GM12872 (cell line): ENCODE results near the gene URI1.

ENCODE experiments used
- CTCF ChIP-seq: IDR thresholded peaks from 3 replicates; pipeline ENCODE4 v1.5.1; 2011; ENCODE audit warnings: low read depth, mild to moderate bottlenecking, low read length, moderate library complexity; ENCODE audit not compliant: insufficient read depth

URI1 gene

GRCh38 chr19:30014770-30015169, 72.7 kb downstream of the URI1 start:
- no peak for TF ChIP-seq CTCF

- no peak for TF ChIP-seq CTCF
These were observed 75.1 kb downstream of the URI1 start for GRCh38 chr19:30017172-30017571.

- TF ChIP-seq CTCF = no peak
These were observed 78.2 kb downstream of the URI1 start for GRCh38 chr19:30020189-30020588.

- TF ChIP-seq CTCF = no peak
These were observed 80.6 kb downstream of the URI1 start for GRCh38 chr19:30022659-30023058.

- TF ChIP-seq CTCF = no peak
These were observed 81.3 kb downstream of the URI1 start for GRCh38 chr19:30023330-30023729.

- no peak for TF ChIP-seq CTCF
These were observed 82.1 kb downstream of the URI1 start for GRCh38 chr19:30024091-30024490.

- no peak for TF ChIP-seq CTCF
These were observed 84.9 kb downstream of the URI1 start for GRCh38 chr19:30026933-30027332.

- TF ChIP-seq CTCF = no peak
These were observed 86.3 kb downstream of the URI1 start for GRCh38 chr19:30028118-30028991.
